B cell (primary cell): Measurements from ENCODE around the gene RUSF1. TPM values are rescaled to one million over a fixed set of nuclear protein-coding genes. Genes with fewer than 3 reads are reported as not detected.

Source experiments
- ATAC-seq: fragments of 200-7000 bp; cut with Tn5 transposase; one replicate; pipeline ENCODE4 v1.10.0; 2021; ENCODE audit warnings: low read depth, mild to moderate bottlenecking, moderate number of reproducible peaks, moderate library complexity
- CTCF ChIA-PET: fragments of 350-600 bp; sonication (Branson Sonifier 250); formaldehyde crosslinking; loops from one replicate; lab custom pipeline; 2021; ENCODE audit warnings: antibody characterized with exemption, inconsistent platforms; lab: Charles Lee
- POLR2A ChIA-PET: fragments of 350-600 bp; sonication (Branson Sonifier 250); formaldehyde crosslinking; loops from one replicate; lab custom pipeline; 2021; ENCODE audit warnings: antibody characterized with exemption; lab: Charles Lee
- DNase-seq: peaks from one replicate; pipeline ENCODE4 v3.0.0; 2013
- H2AFZ ChIP-seq: 2 replicates; pipeline ENCODE4 v1.6.1; 2012; ENCODE audit warnings: mild to moderate bottlenecking, low read depth, low read length; ENCODE audit not compliant: insufficient read depth, poor library complexity, severe bottlenecking
- H3K27ac ChIP-seq, 2 donors: 1 replicate in 1 of 2; 2 replicates in 1 of 2; pipeline ENCODE4 v1.5.1; 2012 to 2013; ENCODE audit warnings: low read length in 2 of 2, mild to moderate bottlenecking in 2 of 2, moderate library complexity in 1 of 2
- H3K27me3 ChIP-seq, 4 experiments: fragments of 200-600 bp in 1 of 4; sonication (generic) in 1 of 4; replicated peaks in 1 of 4; 1 replicate in 2 of 4; 2 replicates in 2 of 4; pipeline versions ENCODE4 v1.6.1 to v1.7.0; 2013 to 2016; ENCODE audit warnings: low read length in 3 of 4, mild to moderate bottlenecking in 2 of 4, mixed read lengths in 1 of 4, moderate library complexity in 1 of 4; ENCODE audit not compliant: insufficient read depth in 4 of 4, control insufficient read depth in 3 of 4; ENCODE audit errors: control extremely low read depth in 1 of 4
- H3K36me3 ChIP-seq, 2 experiments: replicated peaks in 1 of 2; 1 replicate in 1 of 2; 2 replicates in 1 of 2; pipeline versions ENCODE4 v1.6.1 to v1.7.1; 2013; ENCODE audit warnings: low read length in 1 of 2; ENCODE audit not compliant: insufficient read depth in 2 of 2, control insufficient read depth in 1 of 2; ENCODE audit errors: control extremely low read depth in 1 of 2, extremely low read depth in 1 of 2
- H3K4me1 ChIP-seq, 2 donors: fragments of 200-600 bp in 1 of 2; sonication (generic) in 1 of 2; 1 replicate in 1 of 2; 2 replicates in 1 of 2; pipeline versions ENCODE4 v1.5.1 to v1.6.1; 2013 to 2017; ENCODE audit warnings: low read length in 2 of 2; ENCODE audit not compliant: control insufficient read depth in 2 of 2, insufficient read depth in 2 of 2
- H3K4me2 ChIP-seq: replicated peaks from 2 replicates; pipeline ENCODE3; 2012; ENCODE audit warnings: mild to moderate bottlenecking, low read depth, low read length; ENCODE audit not compliant: poor library complexity, severe bottlenecking
- H3K4me3 ChIP-seq, 5 experiments: fragments of 200-600 bp in 1 of 5; sonication (generic) in 1 of 5; 1 replicate in 3 of 5; 2 replicates in 2 of 5; pipeline versions ENCODE4 v1.5.1 to v1.7.0; 2011 to 2016; ENCODE audit warnings: low read length in 4 of 5, mild to moderate bottlenecking in 4 of 5, low read depth in 2 of 5, control low read depth in 1 of 5, moderate library complexity in 1 of 5; ENCODE audit not compliant: insufficient read depth in 1 of 5; ENCODE audit errors: control extremely low read depth in 1 of 5, extremely low read depth in 1 of 5
- H3K79me2 ChIP-seq: fragments of 200-600 bp; sonication (generic); one replicate; pipeline ENCODE4 v1.6.0; 2016; ENCODE audit warnings: low read length; ENCODE audit not compliant: control insufficient read depth, insufficient read depth
- H3K9ac ChIP-seq: fragments of 200-600 bp; sonication (generic); 2 replicates; pipeline ENCODE4 v1.6.1; 2017; ENCODE audit warnings: mild to moderate bottlenecking, low read length, moderate library complexity
- H3K9me3 ChIP-seq, 3 donors: one replicate each; pipeline versions ENCODE4 v1.6.1 to v1.7.1; 2013; ENCODE audit warnings: low read length in 2 of 3; ENCODE audit not compliant: control insufficient read depth in 2 of 3, insufficient read depth in 1 of 3; ENCODE audit errors: control extremely low read depth in 1 of 3
- H4K20me1 ChIP-seq: 2 replicates; pipeline ENCODE4 v1.6.0; 2012; ENCODE audit warnings: mild to moderate bottlenecking, low read length; ENCODE audit not compliant: insufficient read depth, control insufficient read depth, poor library complexity, severe bottlenecking
- H3K27ac Mint-ChIP-seq: one replicate; pipeline ENCODE4 v1.8.0; 2021; ENCODE audit warnings: mixed read lengths
- H3K27me3 Mint-ChIP-seq: one replicate; pipeline ENCODE4 v1.8.0; 2021; ENCODE audit warnings: mixed read lengths
- H3K4me1 Mint-ChIP-seq: one replicate; pipeline ENCODE4 v1.8.0; 2021; ENCODE audit warnings: mixed read lengths
- H3K4me3 Mint-ChIP-seq: one replicate; pipeline ENCODE4 v1.8.0; 2021; ENCODE audit warnings: mixed read lengths
- H3K9me3 Mint-ChIP-seq: one replicate; pipeline ENCODE4 v1.8.0; 2022; ENCODE audit warnings: mixed read lengths; ENCODE audit not compliant: insufficient read depth
- CTCF ChIP-seq: fragments of 200-600 bp; IDR thresholded peaks from one replicate; pipeline ENCODE4 v1.8.0; 2022; ENCODE audit warnings: antibody characterized with exemption, mild to moderate bottlenecking
- EZH2 ChIP-seq: IDR thresholded peaks from 2 replicates; pipeline ENCODE4 v1.6.1; 2012; ENCODE audit warnings: borderline replicate concordance, low read depth, mild to moderate bottlenecking, moderate library complexity, low read length; ENCODE audit not compliant: insufficient read depth, poor library complexity, severe bottlenecking
- WGBS: methylation state at CpG from one replicate; pipeline ENCODE4 v1.1.5; 2013; ENCODE audit warnings: missing lambda C conversion rate; ENCODE audit not compliant: insufficient coverage; 5-methylcytosine and 5-hydroxymethylcytosine counted together
- intact Hi-C: fragments of 100-400 bp; cut with micrococcal nuclease; formaldehyde crosslinking; loops from one replicate; pipeline ENCODE4 v1.10.0; 2022
- polyA plus RNA-seq: library from polyadenylated mRNA; depleted of rRNA; stranded (reverse); fragments of >200 nt; gene quantifications from 2 replicates; pipeline ENCODE4 v1.2.3, GENCODE V29; 2012
- total RNA-seq, 2 donors: library from RNA; stranded (reverse); fragments of 120-200 nt in 1 of 2; gene quantifications; 1 replicate in 1 of 2; 2 replicates in 1 of 2; pipeline versions ENCODE4 v1.2.3 to v1.2.4, GENCODE V29; 2013 to 2022

The RUSF1 gene
- total and polyA plus RNA-seq, 2 donors (not counting 1 experiment from before 2014, with no cell fraction given), result 103 to 132 TPM

GRCh38 chr16:31458073-31458843 is 49.9 kb downstream of the RUSF1 start:
- Histone ChIP-seq H3K27ac (peak overlapping the region; percentile 94 to 99), H4K20me1 (peaks cover 27% of the 10 kb centered on the region), H3K9me3 (no peaks in the 10 kb centered on the region), H3K27me3 (no peaks in the 10 kb centered on the region), H3K79me2 (peaks cover 21% of the 10 kb centered on the region), H3K4me3 (peak overlapping the region; percentile 71 to 94 (median 87)), H3K4me1 (peaks cover 29 to 42% of the 10 kb centered on the region in 2 donors), H3K9ac (peak overlapping the region; percentile 95), H3K36me3 (peaks cover 0 to 9% of the 10 kb centered on the region in 2 experiments), H3K4me2 (peak overlapping the region; percentile 95), H2AFZ (peak overlapping the region; percentile 81)
- ChIA-PET POLR2A (interaction anchor here (0.7 to 2.7 kb wide), 7 partner anchors 19 to 799 kb away, joined by 3 to 12 read pairs (median 8); partner anchors contain the start of genes FUS, ZNF646 and ZNF668), CTCF (interaction anchor here (1.0 to 7.2 kb wide), 6 partner anchors 14 to 413 kb away, joined by 3 to 43 read pairs (median 4); partner anchors contain the start of gene ZNF843)
- no peaks in the 10 kb centered on the region for H3K27me3 Mint-ChIP-seq
- WGBS, result under 1% methylated on average over 42 of the region's 42 CpGs
- peaks cover 56% of the 10 kb centered on the region for H3K4me1 Mint-ChIP-seq
- H3K4me3 Mint-ChIP-seq, result peak overlapping the region; percentile 94
- H3K27ac Mint-ChIP-seq, result peak overlapping the region; percentile 100
- ATAC-seq, result no peak
- TF ChIP-seq EZH2, result no peak
- no peak for TF ChIP-seq CTCF
- H3K9me3 Mint-ChIP-seq, result no peaks in the 10 kb centered on the region
- intact Hi-C loops, result loop anchor here (2.0 to 5.0 kb wide), 4 partner anchors 15 to 901 kb away; partner anchors contain the start of genes PYCARD, ZNF764 and ZNF843
- peak; percentile 74 for DNase-seq
